Endodermal cell (in vitro differentiated cells): Measurements from ENCODE around the gene ACAA2. TPM values are rescaled to one million over a fixed set of nuclear protein-coding genes. Genes with fewer than 3 reads are reported as not detected.

ENCODE experiments used
- DNase-seq: peaks from one replicate; pipeline ENCODE4 v3.0.0-alpha.2; 2017
- H3K27ac ChIP-seq: 2 replicates; pipeline ENCODE4 v1.5.1; 2013; ENCODE audit warnings: mild to moderate bottlenecking, low read depth, low read length, moderate library complexity
- H3K27me3 ChIP-seq: 2 replicates; pipeline ENCODE4 v1.6.1; 2013; ENCODE audit warnings: mild to moderate bottlenecking, low read length, moderate library complexity; ENCODE audit not compliant: insufficient read depth, control insufficient read depth, poor library complexity, severe bottlenecking
- H3K36me3 ChIP-seq: 2 replicates; pipeline ENCODE4 v1.7.0; 2013; ENCODE audit warnings: mild to moderate bottlenecking, low read length, moderate library complexity; ENCODE audit not compliant: control insufficient read depth, insufficient read depth
- H3K4me1 ChIP-seq: one replicate; pipeline ENCODE4 v1.7.0; 2013; ENCODE audit warnings: low read length; ENCODE audit not compliant: control insufficient read depth, insufficient read depth
- H3K4me3 ChIP-seq: 2 replicates; pipeline ENCODE4 v1.5.1; 2013; ENCODE audit warnings: mild to moderate bottlenecking, low read length, moderate library complexity
- H3K9ac ChIP-seq: 2 replicates; pipeline ENCODE4 v1.6.1; 2013; ENCODE audit warnings: mild to moderate bottlenecking, low read length, moderate library complexity; ENCODE audit not compliant: poor library complexity, severe bottlenecking; ENCODE audit errors: extremely low read depth
- H3K9me3 ChIP-seq: 2 replicates; pipeline ENCODE4 v1.6.1; 2013; ENCODE audit warnings: mild to moderate bottlenecking, low read length, moderate library complexity; ENCODE audit not compliant: control insufficient read depth
- H3K27ac Mint-ChIP-seq: 2 replicates; pipeline ENCODE4 v1.8.0; 2020; ENCODE audit warnings: mixed read lengths
- H3K27me3 Mint-ChIP-seq: 2 replicates; pipeline ENCODE4 v1.8.0; 2021; ENCODE audit warnings: mild to moderate bottlenecking, mixed read lengths; ENCODE audit not compliant: insufficient read depth
- H3K36me3 Mint-ChIP-seq: 2 replicates; pipeline ENCODE4 v1.8.0; 2020; ENCODE audit warnings: low read depth, mixed read lengths
- H3K4me1 Mint-ChIP-seq: 2 replicates; pipeline ENCODE4 v1.8.0; 2020; ENCODE audit warnings: mixed read lengths
- H3K4me3 Mint-ChIP-seq: 2 replicates; pipeline ENCODE4 v1.8.0; 2020; ENCODE audit warnings: mild to moderate bottlenecking, moderate library complexity, mixed read lengths
- H3K9me3 Mint-ChIP-seq: 2 replicates; pipeline ENCODE4 v1.8.0; 2020; ENCODE audit warnings: mild to moderate bottlenecking, mixed read lengths
- WGBS, 2 experiments: methylation state at CpG; one replicate each; pipeline versions ENCODE4 v1.1.5 to v1.1.7; 2013; ENCODE audit warnings: missing lambda C conversion rate in 2 of 2, mixed read lengths in 1 of 2; ENCODE audit not compliant: insufficient coverage in 1 of 2, insufficient read length in 1 of 2; 5-methylcytosine and 5-hydroxymethylcytosine counted together
- total RNA-seq, 2 donors: library from RNA; stranded (reverse); fragmentation: NEBNext Ultra II Directional in 1 of 2; extraction: Animal tissue kit (Norgen Biotek cat#: 25700) in 1 of 2; gene quantifications; 2 replicates in 1 of 2; 3 replicates in 1 of 2; pipeline ENCODE4 v1.2.1, GENCODE V29; 2021
- TF ChIP-seq, protein P1 (sequence below): fragments of 200-600 bp; sonication (generic); conservative IDR thresholded peaks from 2 replicates; pipeline ENCODE4 v1.5.0; 2021; ENCODE audit warnings: antibody characterized with exemption, mild to moderate bottlenecking

Gene ACAA2
- total RNA-seq, 2 donors from 2014 or later: 128 to 131 TPM

DNA sequence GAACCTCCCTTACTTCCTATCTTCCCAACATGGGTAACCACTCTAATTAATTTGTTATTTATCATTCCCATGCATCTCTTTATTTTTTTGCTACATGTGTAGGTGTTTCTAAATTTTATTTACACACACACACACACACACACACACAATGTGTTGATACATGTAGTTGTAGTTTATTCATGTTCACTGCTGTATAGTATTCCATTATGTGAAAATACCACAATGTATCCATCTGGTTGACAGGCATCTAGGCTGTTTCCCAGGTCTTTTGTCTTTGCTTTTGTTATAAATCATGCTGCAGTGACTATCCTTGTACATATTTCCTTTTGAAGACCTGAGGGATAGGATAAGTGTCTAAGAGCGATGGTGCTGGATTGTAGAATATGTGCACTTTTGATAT, 59.7 kb downstream of the ACAA2 start:
- WGBS, 2 experiments: 100% methylated on average over 1 of the region's 1 CpG; no CpG with 5 or more reads in 1 of the 2 experiments
- Histone ChIP-seq H3K9ac (no peak overlapping the region), H3K4me1 (no peaks in the 10 kb centered on the region), H3K27me3 (no peaks in the 10 kb centered on the region), H3K36me3 (no peaks in the 10 kb centered on the region), H3K27ac (no peak overlapping the region), H3K4me3 (no peak overlapping the region), H3K9me3 (peaks cover 3% of the 10 kb centered on the region)
- no peaks in the 10 kb centered on the region for H3K36me3 Mint-ChIP-seq
- DNase-seq: no peak
- TF ChIP-seq, protein P1, sequence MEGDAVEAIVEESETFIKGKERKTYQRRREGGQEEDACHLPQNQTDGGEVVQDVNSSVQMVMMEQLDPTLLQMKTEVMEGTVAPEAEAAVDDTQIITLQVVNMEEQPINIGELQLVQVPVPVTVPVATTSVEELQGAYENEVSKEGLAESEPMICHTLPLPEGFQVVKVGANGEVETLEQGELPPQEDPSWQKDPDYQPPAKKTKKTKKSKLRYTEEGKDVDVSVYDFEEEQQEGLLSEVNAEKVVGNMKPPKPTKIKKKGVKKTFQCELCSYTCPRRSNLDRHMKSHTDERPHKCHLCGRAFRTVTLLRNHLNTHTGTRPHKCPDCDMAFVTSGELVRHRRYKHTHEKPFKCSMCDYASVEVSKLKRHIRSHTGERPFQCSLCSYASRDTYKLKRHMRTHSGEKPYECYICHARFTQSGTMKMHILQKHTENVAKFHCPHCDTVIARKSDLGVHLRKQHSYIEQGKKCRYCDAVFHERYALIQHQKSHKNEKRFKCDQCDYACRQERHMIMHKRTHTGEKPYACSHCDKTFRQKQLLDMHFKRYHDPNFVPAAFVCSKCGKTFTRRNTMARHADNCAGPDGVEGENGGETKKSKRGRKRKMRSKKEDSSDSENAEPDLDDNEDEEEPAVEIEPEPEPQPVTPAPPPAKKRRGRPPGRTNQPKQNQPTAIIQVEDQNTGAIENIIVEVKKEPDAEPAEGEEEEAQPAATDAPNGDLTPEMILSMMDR: no peak
- H3K27me3 Mint-ChIP-seq: peaks cover 4% of the 10 kb centered on the region
- no peak overlapping the region for H3K27ac Mint-ChIP-seq
- H3K4me1 Mint-ChIP-seq: peaks cover 14% of the 10 kb centered on the region
- H3K9me3 Mint-ChIP-seq: no peaks in the 10 kb centered on the region
- no peak overlapping the region for H3K4me3 Mint-ChIP-seq

- Mint-ChIP-seq H3K4me3 (no peak overlapping the region), H3K27ac (no peak overlapping the region), H3K9me3 (no peaks in the 10 kb centered on the region), H3K27me3 (peaks cover 4% of the 10 kb centered on the region), H3K36me3 (no peaks in the 10 kb centered on the region), H3K4me1 (peaks cover 8% of the 10 kb centered on the region)
- H3K27me3 ChIP-seq: no peaks in the 10 kb centered on the region
- H3K27ac ChIP-seq: no peak overlapping the region
- no peaks in the 10 kb centered on the region for H3K4me1 ChIP-seq
- TF ChIP-seq, protein P1: no peak
- 19 to 25% methylated on average over 3 to 4 of the region's 4 CpGs for WGBS, 2 experiments
- H3K9me3 ChIP-seq: peaks cover 3% of the 10 kb centered on the region
- H3K4me3 ChIP-seq: no peak overlapping the region
- peak; percentile 70 for DNase-seq
- H3K36me3 ChIP-seq: no peaks in the 10 kb centered on the region
- no peak overlapping the region for H3K9ac ChIP-seq
Observed at GRCh38 chr18:49752095-49752457, 61.3 kb downstream of the ACAA2 start.

DNA sequence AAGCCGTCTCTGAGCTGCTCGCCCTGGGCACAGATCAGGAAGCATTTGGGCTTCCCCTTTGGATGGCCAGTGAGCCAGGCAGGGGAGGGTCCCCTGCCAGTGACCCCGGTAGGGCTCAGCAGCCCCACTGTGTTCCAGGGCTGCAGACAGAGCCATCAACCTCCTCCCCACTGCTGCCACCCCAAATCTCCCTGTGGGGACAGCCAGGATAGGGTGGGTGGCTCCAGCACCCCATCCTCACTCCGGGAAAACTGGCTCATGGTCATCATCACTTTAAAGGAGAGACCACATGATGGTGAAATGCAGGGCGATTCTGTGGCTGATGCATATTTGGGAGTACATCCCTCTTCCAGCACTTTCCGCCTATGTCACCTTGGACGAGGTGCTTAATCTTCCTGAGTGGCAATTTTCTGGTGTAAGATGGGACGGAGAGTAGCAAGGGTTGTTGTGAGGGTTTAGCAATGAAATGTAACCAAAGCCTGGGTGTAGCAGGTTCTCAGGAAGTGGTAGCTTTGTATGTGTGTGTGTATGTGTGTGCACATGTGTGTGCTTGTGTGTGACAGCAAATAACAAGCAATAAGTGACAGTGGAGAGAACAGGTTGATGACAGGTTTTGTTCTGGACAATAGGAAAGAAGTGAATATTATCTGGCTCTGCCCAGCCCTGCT, 61.8 kb downstream of the ACAA2 start:
- no peaks in the 10 kb centered on the region for H3K36me3 Mint-ChIP-seq
- no peak overlapping the region for H3K4me3 ChIP-seq
- H3K27me3 ChIP-seq: no peaks in the 10 kb centered on the region
- peaks cover 8% of the 10 kb centered on the region for H3K4me1 Mint-ChIP-seq
- H3K36me3 ChIP-seq: no peaks in the 10 kb centered on the region
- peaks cover 3% of the 10 kb centered on the region for H3K9me3 ChIP-seq
- DNase-seq: no peak
- no peaks in the 10 kb centered on the region for H3K4me1 ChIP-seq
- no peak overlapping the region for H3K27ac Mint-ChIP-seq
- no peak overlapping the region for H3K9ac ChIP-seq
- H3K4me3 Mint-ChIP-seq: no peak overlapping the region
- H3K9me3 Mint-ChIP-seq: no peaks in the 10 kb centered on the region
- TF ChIP-seq, protein P1: no peak
- no peak overlapping the region for H3K27ac ChIP-seq
- WGBS, 2 experiments: 78 to 83% methylated on average over 6 to 8 of the region's 8 CpGs
- peaks cover 4% of the 10 kb centered on the region for H3K27me3 Mint-ChIP-seq
